Stimulated activated CD8-positive, alpha-beta memory T cell treated with anti-CD3 and anti-CD28 coated beads, Interleukin-15, amount 100 ng/mL, for 1 hour (primary cell): ENCODE data around the gene SULT1A2.
"Not testable (repeated sequence)": the region's sequence is repeated elsewhere in the genome, so short reads cannot be mapped to it uniquely, and the experiment has no call there.

ENCODE experiments used
- DNase-seq: peaks from one replicate; pipeline ENCODE4 v3.0.0-alpha.2; 2020; ENCODE audit warnings: low read depth

SULT1A2 gene

GRCh38 chr16:28596840-28597691 is at the start of gene SULT1A2:
SULT1A2 (minus strand) TSS chr16:28597050; CDS start chr16:28595930, 1,120 bp downstream.
- no peak for DNase-seq

GRCh38 chr16:28639959-28640358 is 43.1 kb upstream of the SULT1A2 start:
- not testable (repeated sequence) for DNase-seq

GRCh38 chr16:28638359-28638758 is 41.5 kb upstream of the SULT1A2 start:
- DNase-seq = not testable (repeated sequence)

GRCh38 chr16:28637765-28638164 is 40.9 kb upstream of the SULT1A2 start, which contains the start of gene NPIPB8:
NPIPB8 (plus strand) TSS chr16:28638065; CDS start chr16:28638361, 296 bp downstream.
- not testable (repeated sequence) for DNase-seq

GRCh38 chr16:28636093-28636823 is 39.4 kb upstream of the SULT1A2 start:
- DNase-seq = not testable (repeated sequence)

GRCh38 chr16:28630905-28631304 is 34.1 kb upstream of the SULT1A2 start:
- DNase-seq = not testable (repeated sequence)

- DNase-seq = no peak
Observed at GRCh38 chr16:28623172-28623711, 26.4 kb upstream of the SULT1A2 start.

GRCh38 chr16:28622532-28623171 is 25.8 kb upstream of the SULT1A2 start:
- DNase-seq = not testable (repeated sequence)

GRCh38 chr16:28621481-28622155 is 24.8 kb upstream of the SULT1A2 start:
- DNase-seq = no peak

GRCh38 chr16:28620316-28620715 is 23.5 kb upstream of the SULT1A2 start:
- not testable (repeated sequence) for DNase-seq

- DNase-seq = no peak
Observed at GRCh38 chr16:28617874-28618273, 21.0 kb upstream of the SULT1A2 start.

GRCh38 chr16:28616636-28617035 is 19.8 kb upstream of the SULT1A2 start:
- no peak for DNase-seq

- not testable (repeated sequence) for DNase-seq
Observed at GRCh38 chr16:28616224-28616577, 19.4 kb upstream of the SULT1A2 start.

GRCh38 chr16:28615486-28616223 is 18.8 kb upstream of the SULT1A2 start:
- not testable (repeated sequence) for DNase-seq

GRCh38 chr16:28614561-28614960 is 17.7 kb upstream of the SULT1A2 start:
- not testable (repeated sequence) for DNase-seq

- not testable (repeated sequence) for DNase-seq
Observed at GRCh38 chr16:28613912-28614311, 17.1 kb upstream of the SULT1A2 start.

- not testable (repeated sequence) for DNase-seq
Observed at GRCh38 chr16:28612359-28613280, 15.8 kb upstream of the SULT1A2 start.

GRCh38 chr16:28610595-28611191 is 13.8 kb upstream of the SULT1A2 start:
- DNase-seq = no peak
